Activated T-helper 2 cell treated with anti-CD3 and anti-CD28 coated beads, Interferon-gamma antibody, Interleukin-2, Interleukin-4, amounts not matched to agents 10 μg/mL and 5 μg/mL and 100 μg/mL, durations not matched to agents 14 hours and 24 hours and 36 hours (primary cell): ENCODE results near the gene RAD9A. TPM values are rescaled to one million over a fixed set of nuclear protein-coding genes. Genes with fewer than 3 reads are reported as not detected.

Experiments
- DNase-seq: peaks from one replicate; pipeline ENCODE4 v3.0.0; 2021; ENCODE audit warnings: low spot score
- H3K27ac Mint-ChIP-seq: one replicate; pipeline ENCODE4 v1.8.0; 2021; ENCODE audit warnings: mixed read lengths
- H3K27me3 Mint-ChIP-seq: one replicate; pipeline ENCODE4 v1.8.0; 2021; ENCODE audit warnings: low read depth, mixed read lengths
- H3K36me3 Mint-ChIP-seq: one replicate; pipeline ENCODE4 v1.8.0; 2021; ENCODE audit warnings: low read depth, mixed read lengths
- H3K4me1 Mint-ChIP-seq: one replicate; pipeline ENCODE4 v1.8.0; 2021; ENCODE audit warnings: low read depth, mixed read lengths
- H3K4me3 Mint-ChIP-seq: one replicate; pipeline ENCODE4 v1.8.0; 2021; ENCODE audit warnings: low read depth, mild to moderate bottlenecking, moderate library complexity, mixed read lengths
- H3K9me3 Mint-ChIP-seq: one replicate; pipeline ENCODE4 v1.8.0; 2021; ENCODE audit warnings: mixed read lengths
- intact Hi-C: fragments of 100-400 bp; cut with micrococcal nuclease; formaldehyde crosslinking; loops from one replicate; pipeline ENCODE4 v1.15.1; 2023
- total RNA-seq: library from RNA; stranded (reverse); gene quantifications from 2 replicates; pipeline ENCODE4 v1.2.3, GENCODE V29; 2022

Gene RAD9A
- total RNA-seq, 1 donor from 2014 or later = 32.1 TPM

DNA sequence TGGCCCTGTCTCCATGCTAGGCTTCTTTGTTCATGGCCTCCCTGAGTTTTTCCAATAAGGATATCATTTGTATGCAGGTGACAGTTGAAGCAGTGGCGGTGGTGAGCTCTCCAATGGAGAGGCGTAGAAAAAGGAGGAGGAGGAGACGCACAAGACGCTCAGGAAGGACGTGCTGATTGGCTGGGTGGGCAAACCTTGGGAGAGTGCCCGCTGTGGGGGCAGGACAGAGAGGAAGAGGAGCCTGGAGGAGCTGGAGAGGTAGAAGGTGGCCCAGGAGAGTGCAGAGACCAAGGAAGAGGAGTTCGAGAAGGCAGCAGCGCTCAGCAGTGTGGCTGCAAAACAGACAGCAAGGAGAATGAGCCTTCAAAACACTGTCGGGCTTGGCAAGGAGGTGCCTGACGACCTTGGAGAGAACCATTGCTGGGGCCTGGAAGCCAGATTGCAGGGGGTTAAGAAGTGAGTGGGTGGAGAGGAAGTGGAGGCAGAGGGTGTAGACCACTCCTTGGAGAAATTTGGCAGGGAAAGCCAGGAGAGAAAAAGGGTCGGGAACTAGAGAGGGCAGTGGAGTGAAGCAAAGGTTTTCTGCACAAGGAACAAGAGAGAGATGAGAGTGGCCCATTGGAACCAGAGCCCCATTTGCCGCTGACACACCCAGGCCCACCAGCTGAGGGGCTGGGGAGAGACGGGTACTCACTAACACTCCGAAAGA lies 25.9 kb upstream of the RAD9A start:
- H3K9me3 Mint-ChIP-seq = no peaks in the 10 kb centered on the region
- H3K4me3 Mint-ChIP-seq = no peak overlapping the region
- DNase-seq = no peak
- H3K36me3 Mint-ChIP-seq = peaks cover 5% of the 10 kb centered on the region
- peaks cover 29% of the 10 kb centered on the region for H3K4me1 Mint-ChIP-seq
- intact Hi-C loops = no loop called here
- peaks cover 58% of the 10 kb centered on the region for H3K27me3 Mint-ChIP-seq
- no peak overlapping the region for H3K27ac Mint-ChIP-seq

DNA sequence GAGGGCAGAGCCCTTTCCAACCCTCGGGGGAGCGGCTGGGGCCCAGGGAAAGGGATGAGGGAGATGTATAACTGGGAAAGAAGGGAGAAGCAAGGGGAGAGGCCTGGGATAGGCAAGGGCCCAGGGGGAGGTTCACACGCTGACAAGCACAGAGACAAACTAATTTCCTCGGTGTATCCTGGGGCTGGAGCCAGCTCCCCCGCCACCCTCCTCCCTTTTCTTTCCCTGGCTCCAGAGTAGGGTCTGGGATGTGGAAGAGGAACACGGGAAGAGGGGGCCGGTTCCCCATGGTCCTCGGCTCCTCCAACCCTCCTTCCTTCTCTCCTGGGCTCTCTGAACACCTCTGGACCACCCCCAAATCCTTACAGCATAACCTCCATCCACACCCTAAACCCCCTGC lies 25.2 kb upstream of the RAD9A start:
- Mint-ChIP-seq H3K36me3 (peaks cover 5% of the 10 kb centered on the region), H3K4me3 (no peak overlapping the region), H3K27me3 (peaks cover 59% of the 10 kb centered on the region), H3K9me3 (no peaks in the 10 kb centered on the region), H3K4me1 (peaks cover 34% of the 10 kb centered on the region), H3K27ac (no peak overlapping the region)
- DNase-seq = no peak
- intact Hi-C loops = no loop called here

DNA sequence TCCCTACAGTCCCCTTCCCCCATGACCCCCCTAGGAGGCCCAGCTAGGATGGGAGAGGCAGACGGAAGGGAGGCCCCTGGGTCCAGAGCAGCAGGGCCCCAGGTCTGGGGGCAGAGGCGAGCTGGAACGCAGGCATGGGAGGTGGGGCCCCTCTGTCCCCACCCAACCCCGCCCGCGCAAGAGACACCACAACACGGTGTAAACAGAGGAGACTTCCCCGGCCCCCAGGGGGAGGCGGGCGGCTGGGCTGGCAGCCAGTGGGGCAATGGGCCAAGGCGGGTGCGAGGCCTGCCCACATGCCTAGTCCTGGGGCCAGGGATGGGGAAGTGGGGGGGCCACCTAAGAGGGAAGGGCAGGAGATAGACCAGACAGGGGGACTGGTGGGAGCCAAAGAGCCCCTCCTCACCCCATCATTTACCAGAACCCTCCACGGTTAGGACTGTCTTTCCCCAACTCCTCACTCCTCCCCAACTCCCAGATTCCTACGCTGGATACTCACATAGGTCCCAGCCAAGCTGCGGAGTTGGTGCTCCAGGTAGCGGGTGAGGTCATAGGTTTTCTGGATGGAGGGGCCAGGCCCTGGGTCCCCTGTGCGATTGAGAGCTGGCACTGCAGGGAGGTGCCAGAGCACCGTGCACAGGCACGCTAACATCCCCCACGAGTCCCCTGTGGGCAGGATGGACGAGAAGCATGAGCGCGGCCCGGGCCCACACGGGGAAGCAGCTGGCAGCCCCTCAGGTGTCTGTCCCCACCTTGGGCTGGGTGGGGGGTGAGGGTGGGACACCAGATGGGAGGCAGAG lies 24.6 kb upstream of the RAD9A start:
- no peak overlapping the region for H3K27ac Mint-ChIP-seq
- H3K9me3 Mint-ChIP-seq = no peaks in the 10 kb centered on the region
- no peak overlapping the region for H3K4me3 Mint-ChIP-seq
- H3K4me1 Mint-ChIP-seq = peaks cover 38% of the 10 kb centered on the region
- no peak for DNase-seq
- H3K27me3 Mint-ChIP-seq = peaks cover 58% of the 10 kb centered on the region
- H3K36me3 Mint-ChIP-seq = peaks cover 9% of the 10 kb centered on the region
- intact Hi-C loops = no loop called here

DNA sequence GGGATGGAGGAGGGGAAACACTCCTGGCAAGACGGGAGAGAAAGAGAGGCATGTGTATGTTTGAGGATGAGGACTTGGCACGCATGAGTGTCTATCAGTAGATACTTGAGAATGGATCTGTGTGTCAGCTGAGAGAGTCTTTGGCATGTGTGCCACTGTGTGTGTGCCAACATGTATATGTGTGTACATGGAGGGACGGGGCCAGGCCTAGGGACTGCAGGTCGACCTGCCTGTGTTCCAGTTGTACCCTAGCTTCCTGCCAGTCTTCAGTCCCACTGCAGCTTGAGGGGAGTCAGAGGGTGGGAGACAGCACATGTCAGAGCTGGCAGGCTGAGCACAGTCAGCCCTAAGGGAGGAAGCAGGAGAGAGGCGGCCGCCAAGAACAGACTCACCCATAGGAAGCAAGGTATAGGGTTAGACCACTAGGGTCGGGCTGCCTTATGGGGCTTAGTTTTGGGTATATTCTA lies 24.0 kb upstream of the RAD9A start:
- Mint-ChIP-seq H3K27me3 (peaks cover 51% of the 10 kb centered on the region), H3K36me3 (peaks cover 9% of the 10 kb centered on the region), H3K4me3 (no peak overlapping the region), H3K27ac (no peak overlapping the region), H3K4me1 (peaks cover 38% of the 10 kb centered on the region), H3K9me3 (no peaks in the 10 kb centered on the region)
- DNase-seq = no peak
- intact Hi-C loops = no loop called here

DNA sequence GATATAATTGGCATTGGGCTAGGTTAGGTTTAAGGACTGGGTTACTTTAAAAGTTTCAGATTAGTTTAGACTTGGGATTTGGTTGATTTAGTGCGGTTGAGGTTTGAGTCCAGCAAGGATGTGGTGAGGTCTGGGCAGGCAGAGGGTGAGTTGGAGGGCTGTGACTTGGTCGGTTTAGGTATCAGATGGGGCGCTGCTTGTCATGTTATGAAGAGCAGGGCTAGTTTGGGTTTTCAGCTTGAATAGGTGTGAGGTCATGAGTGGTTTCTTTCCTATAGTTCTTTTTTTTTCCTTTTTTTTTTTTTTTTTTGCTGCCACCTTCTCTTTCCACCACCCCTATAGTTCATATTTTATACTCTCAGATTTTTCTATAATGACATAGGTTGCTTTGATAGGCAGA lies 23.2 kb upstream of the RAD9A start:
- H3K27me3 Mint-ChIP-seq = peaks cover 50% of the 10 kb centered on the region
- intact Hi-C loops = no loop called here
- DNase-seq = no peak

DNA sequence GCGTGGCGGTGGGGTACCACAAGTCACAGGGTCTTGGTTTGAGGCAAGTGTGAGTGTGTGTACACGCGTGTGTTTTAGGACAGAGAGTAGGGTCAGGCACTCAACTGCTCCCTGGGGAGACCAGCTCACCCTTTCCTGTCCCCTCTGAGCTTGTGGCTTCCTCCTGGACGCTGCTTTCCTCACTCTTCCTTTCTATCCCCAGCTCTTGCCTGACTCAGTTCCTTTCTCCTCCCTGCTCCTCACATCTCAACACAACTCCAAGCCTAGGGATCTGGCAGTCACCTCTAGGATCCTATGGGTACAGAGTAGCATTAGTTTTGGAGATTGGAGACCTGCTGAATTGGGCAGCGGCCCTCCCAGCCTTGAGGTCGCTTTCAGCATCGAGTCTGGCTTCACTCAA lies 22.5 kb upstream of the RAD9A start:
- DNase-seq = no peak
- H3K4me3 Mint-ChIP-seq = no peak overlapping the region
- peaks cover 9% of the 10 kb centered on the region for H3K36me3 Mint-ChIP-seq
- peaks cover 41% of the 10 kb centered on the region for H3K4me1 Mint-ChIP-seq
- H3K27me3 Mint-ChIP-seq = peaks cover 51% of the 10 kb centered on the region
- intact Hi-C loops = no loop called here
- H3K27ac Mint-ChIP-seq = no peak overlapping the region
- no peaks in the 10 kb centered on the region for H3K9me3 Mint-ChIP-seq

More for the DNA sequence above, 23.2 kb upstream of the RAD9A start:
- H3K27ac Mint-ChIP-seq = no peak overlapping the region
- H3K9me3 Mint-ChIP-seq = no peaks in the 10 kb centered on the region
- no peak overlapping the region for H3K4me3 Mint-ChIP-seq
- peaks cover 9% of the 10 kb centered on the region for H3K36me3 Mint-ChIP-seq
- H3K4me1 Mint-ChIP-seq = peaks cover 38% of the 10 kb centered on the region

DNA sequence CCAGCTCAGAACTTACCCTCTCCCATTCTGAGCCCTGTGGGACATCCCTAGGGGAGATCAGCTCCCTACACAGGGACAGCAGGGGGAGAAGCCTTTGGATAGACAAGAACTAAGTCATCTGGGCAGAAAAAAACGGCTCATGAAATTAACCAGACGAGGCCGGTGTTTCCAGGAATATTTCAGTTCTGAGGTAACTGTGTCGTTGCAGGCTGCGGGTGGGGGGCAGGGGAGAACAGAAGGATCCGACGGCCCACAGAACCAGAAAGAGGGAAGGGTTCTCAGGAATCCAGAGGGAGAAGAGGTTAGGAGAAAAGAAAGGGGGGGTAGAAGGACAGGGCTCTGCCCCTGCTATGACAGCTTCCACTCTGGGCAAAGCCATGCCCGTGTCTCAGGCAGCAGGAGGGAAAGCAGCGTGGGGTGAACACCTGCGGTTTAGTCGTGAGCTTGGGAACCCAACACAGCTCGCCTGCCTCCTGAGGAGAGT lies 21.9 kb upstream of the RAD9A start:
- no peak overlapping the region for H3K4me3 Mint-ChIP-seq
- H3K27ac Mint-ChIP-seq = no peak overlapping the region
- peaks cover 44% of the 10 kb centered on the region for H3K4me1 Mint-ChIP-seq

DNA sequence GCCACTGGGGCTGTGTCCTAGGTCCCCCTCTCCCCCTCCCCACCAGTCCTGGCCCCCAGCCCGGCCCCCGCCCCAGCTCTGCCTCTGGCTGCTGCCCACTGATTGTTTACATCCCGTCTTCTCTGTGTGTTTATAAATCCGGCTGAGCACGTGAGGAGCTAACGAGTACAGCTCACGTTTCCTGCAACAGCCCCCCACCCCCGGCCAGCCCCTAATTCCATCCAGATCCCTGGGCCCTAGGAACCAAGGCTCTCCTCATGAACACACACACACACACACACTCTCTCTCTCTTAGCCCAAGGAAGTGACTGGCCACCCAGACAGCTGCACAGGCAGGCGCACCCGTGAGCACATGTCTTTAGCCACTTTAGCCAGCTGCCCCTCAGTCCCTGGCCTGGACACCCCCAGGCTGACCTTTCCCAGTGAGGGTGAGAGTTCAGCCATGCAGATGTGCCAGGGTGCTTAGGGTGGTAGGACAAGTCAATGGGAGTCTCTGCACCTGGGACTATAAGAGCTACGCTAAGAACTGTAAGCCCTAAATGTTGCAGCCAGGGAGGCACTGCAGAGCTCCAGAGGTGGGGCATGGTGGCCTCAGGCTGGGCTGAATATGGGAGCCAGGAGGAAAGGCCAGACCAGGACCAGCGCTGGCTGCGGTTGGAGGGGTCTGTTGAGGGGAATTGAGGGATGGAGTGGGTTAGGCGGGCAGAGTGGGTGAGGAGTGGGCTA lies 21.3 kb upstream of the RAD9A start:
- Mint-ChIP-seq H3K27me3 (peaks cover 56% of the 10 kb centered on the region), H3K4me1 (peaks cover 44% of the 10 kb centered on the region)

More for the DNA sequence above, 21.9 kb upstream of the RAD9A start:
- no peaks in the 10 kb centered on the region for H3K9me3 Mint-ChIP-seq
- intact Hi-C loops = no loop called here
- H3K36me3 Mint-ChIP-seq = peaks cover 5% of the 10 kb centered on the region
- peaks cover 56% of the 10 kb centered on the region for H3K27me3 Mint-ChIP-seq
- no peak for DNase-seq

DNA sequence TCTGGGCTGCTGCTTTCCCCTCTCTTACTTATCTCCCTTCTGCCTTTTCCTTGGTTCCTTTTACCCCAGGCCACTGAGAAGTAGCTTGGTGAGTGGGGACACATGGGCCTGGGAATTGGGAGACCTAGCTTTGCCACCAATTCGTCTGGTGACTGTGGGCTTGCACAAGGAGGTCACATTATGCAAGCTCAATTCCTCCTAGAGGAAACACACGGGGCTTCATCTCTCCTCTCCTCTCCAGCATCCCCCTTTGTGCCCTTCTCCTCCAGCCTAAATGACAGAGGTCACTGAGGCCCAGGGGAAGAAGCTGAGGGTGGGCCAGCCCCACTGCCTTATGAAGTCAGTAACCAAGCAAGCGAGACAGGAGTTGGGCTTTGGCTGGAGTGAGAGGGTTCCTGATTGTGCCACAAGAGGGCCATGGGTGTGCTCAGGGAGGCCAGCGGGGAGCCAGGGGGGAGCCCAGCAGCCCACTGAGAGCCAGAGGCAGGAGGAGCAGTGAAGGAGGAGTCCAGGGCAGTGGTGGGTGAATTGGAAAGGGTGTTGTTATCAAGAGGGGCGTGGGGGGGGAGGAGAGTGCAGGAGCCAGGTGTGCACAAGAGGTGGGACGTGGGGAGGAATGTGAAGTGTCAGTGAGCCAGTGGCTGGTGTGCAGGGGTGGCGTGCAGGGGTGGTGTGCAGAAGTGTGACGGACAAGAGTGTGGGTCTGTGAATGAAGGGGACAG lies 20.4 kb upstream of the RAD9A start:
- no peaks in the 10 kb centered on the region for H3K9me3 Mint-ChIP-seq
- peaks cover 44% of the 10 kb centered on the region for H3K4me1 Mint-ChIP-seq
- peaks cover 4% of the 10 kb centered on the region for H3K36me3 Mint-ChIP-seq
- no peak for DNase-seq
- peak overlapping the region; percentile 79 for H3K4me3 Mint-ChIP-seq
- peaks cover 54% of the 10 kb centered on the region for H3K27me3 Mint-ChIP-seq
- intact Hi-C loops = no loop called here
- no peak overlapping the region for H3K27ac Mint-ChIP-seq

More for the DNA sequence above, 21.3 kb upstream of the RAD9A start:
- no peaks in the 10 kb centered on the region for H3K9me3 Mint-ChIP-seq
- no peak overlapping the region for H3K27ac Mint-ChIP-seq
- peaks cover 4% of the 10 kb centered on the region for H3K36me3 Mint-ChIP-seq
- intact Hi-C loops = no loop called here
- no peak overlapping the region for H3K4me3 Mint-ChIP-seq
- no peak for DNase-seq

DNA sequence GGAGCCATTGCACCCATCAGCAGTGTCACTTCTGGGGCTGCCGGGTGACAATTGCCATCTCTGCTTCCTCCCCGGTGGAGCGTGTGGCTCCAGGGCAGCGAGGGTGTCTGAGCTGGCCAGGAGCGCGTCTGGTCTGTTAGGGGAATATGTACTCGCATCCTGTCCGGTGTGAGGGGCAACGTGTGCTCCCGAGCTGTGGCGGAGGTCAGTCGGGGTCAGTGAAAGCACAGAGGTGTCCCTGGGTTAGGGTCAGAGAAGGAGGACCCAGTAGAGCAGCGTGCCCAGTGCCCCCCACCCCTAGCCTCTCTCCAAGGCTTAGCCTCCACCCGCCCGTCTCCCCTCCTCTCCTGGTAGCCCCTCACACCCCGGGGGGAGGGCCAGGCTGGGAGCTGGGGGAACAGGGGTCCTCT lies 19.9 kb upstream of the RAD9A start:
- no peaks in the 10 kb centered on the region for H3K9me3 Mint-ChIP-seq
- no peak for DNase-seq
- H3K27me3 Mint-ChIP-seq = peaks cover 55% of the 10 kb centered on the region
- H3K4me1 Mint-ChIP-seq = peaks cover 44% of the 10 kb centered on the region
- H3K4me3 Mint-ChIP-seq = peak overlapping the region; percentile 79
- H3K27ac Mint-ChIP-seq = no peak overlapping the region
- intact Hi-C loops = no loop called here
- peaks cover 4% of the 10 kb centered on the region for H3K36me3 Mint-ChIP-seq

DNA sequence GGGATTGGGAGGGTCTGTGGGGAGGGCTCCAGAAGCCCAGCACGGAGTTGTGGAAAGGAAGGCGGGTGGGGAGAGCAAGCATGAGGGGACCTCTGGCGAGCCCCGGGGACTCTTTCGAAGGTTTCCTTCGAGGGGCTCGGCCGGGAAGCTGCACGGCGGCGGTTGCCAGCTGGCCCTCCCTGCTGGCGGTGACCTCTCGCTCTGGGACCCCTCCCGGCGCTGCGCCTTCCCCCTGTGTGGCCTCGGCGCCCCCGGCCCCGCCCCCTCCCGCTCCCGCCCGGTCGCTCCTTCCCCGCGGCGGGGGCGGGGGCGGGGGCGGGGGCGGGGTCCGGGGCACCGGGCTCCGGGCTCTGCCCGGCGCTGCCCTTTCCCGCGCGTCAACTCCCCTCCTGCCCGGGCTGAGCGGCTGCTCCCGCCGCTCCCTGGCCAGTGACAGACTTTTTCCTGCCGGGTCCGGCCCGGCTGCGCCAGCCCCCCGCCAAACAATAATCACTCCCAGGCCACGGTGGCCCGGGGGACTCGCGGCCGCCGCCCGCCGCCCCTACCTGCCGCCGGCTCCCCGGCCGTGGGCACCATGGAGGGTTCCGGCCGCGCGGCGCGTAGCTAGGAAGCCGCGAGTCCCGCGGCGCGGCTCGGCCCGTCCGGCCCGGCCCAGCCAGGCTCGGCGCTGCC lies 19.3 kb upstream of the RAD9A start:
- Mint-ChIP-seq H3K27me3 (peaks cover 57% of the 10 kb centered on the region), H3K4me3 (no peak overlapping the region), H3K36me3 (peaks cover 4% of the 10 kb centered on the region), H3K4me1 (peaks cover 44% of the 10 kb centered on the region), H3K9me3 (no peaks in the 10 kb centered on the region), H3K27ac (no peak overlapping the region)
- no peak for DNase-seq
- intact Hi-C loops = no loop called here
